HUES64 (cell line): Measurements from ENCODE around the gene MROH2B. TPM values are rescaled to one million over a fixed set of nuclear protein-coding genes. Genes with fewer than 3 reads are reported as not detected.

Experiments used
- H3K27ac ChIP-seq: 2 replicates; pipeline ENCODE4 v1.7.0; 2013; ENCODE audit warnings: low read depth, low read length, inconsistent platforms
- H3K27me3 ChIP-seq: 2 replicates; pipeline ENCODE4 v1.6.1; 2013; ENCODE audit warnings: mild to moderate bottlenecking, low read length; ENCODE audit not compliant: insufficient read depth
- H3K36me3 ChIP-seq: 2 replicates; pipeline ENCODE4 v1.6.1; 2013; ENCODE audit warnings: mild to moderate bottlenecking, low read length; ENCODE audit not compliant: insufficient read depth
- H3K4me1 ChIP-seq: 2 replicates; pipeline ENCODE4 v1.6.1; 2013; ENCODE audit warnings: mild to moderate bottlenecking, low read length, moderate library complexity; ENCODE audit not compliant: insufficient read depth
- H3K4me3 ChIP-seq: 2 replicates; pipeline ENCODE4 v1.5.1; 2013; ENCODE audit warnings: mild to moderate bottlenecking, low read length, moderate library complexity
- H3K9ac ChIP-seq: 2 replicates; pipeline ENCODE4 v1.6.1; 2013; ENCODE audit warnings: mild to moderate bottlenecking, low read depth, low read length
- H3K9me3 ChIP-seq: 2 replicates; pipeline ENCODE4 v1.6.1; 2013; ENCODE audit warnings: low read depth, low read length; ENCODE audit not compliant: insufficient read depth
- WGBS: fragments of 150-250, 120-280 bp; methylation state at CpG from one replicate; pipeline ENCODE4 v1.1.7; 2013; ENCODE audit warnings: missing lambda C conversion rate; 5-methylcytosine and 5-hydroxymethylcytosine counted together
- polyA plus RNA-seq, 2 experiments: library from polyadenylated mRNA; stranded (reverse); fragments of 50-300 nt; gene quantifications; one replicate each; pipeline ENCODE4 v1.2.3, GENCODE V29; 2013

Gene MROH2B
- not detected for polyA plus RNA-seq (2013, experiment 1 of 2)
- not detected for polyA plus RNA-seq (2013, experiment 2 of 2)

- H3K36me3 ChIP-seq = no peaks in the 10 kb centered on the region
- H3K27me3 ChIP-seq = no peaks in the 10 kb centered on the region
- WGBS = 93% methylated on average over 1 of the region's 1 CpG
Measured at GRCh38 chr5:41071242-41071641, at the start of gene MROH2B. Gene MROH2B (minus strand): TSS chr5:41071342. CDS start chr5:41070852, 490 bp downstream.

GRCh38 chr5:41120600-41120999, 49.5 kb upstream of the MROH2B start:
- 95% methylated on average over 8 of the region's 8 CpGs for WGBS
- H3K4me1 ChIP-seq = no peaks in the 10 kb centered on the region

More at GRCh38 chr5:41071242-41071641, at the start of gene MROH2B:
- Histone ChIP-seq H3K4me1 (peaks cover 7% of the 10 kb centered on the region), H3K9ac (no peak within 1 kb of the TSS), H3K9me3 (no peaks in the 10 kb centered on the region), H3K4me3 (no peak within 1 kb of the TSS), H3K27ac (no peak within 1 kb of the TSS)

GRCh38 chr5:41118177-41118576, 47.0 kb upstream of the MROH2B start:
- Histone ChIP-seq H3K27me3 (no peaks in the 10 kb centered on the region), H3K9me3 (no peaks in the 10 kb centered on the region), H3K27ac (no peak overlapping the region), H3K4me3 (no peak overlapping the region), H3K9ac (no peak overlapping the region), H3K36me3 (no peaks in the 10 kb centered on the region), H3K4me1 (no peaks in the 10 kb centered on the region)
- WGBS = 96% methylated on average over 3 of the region's 3 CpGs

More at GRCh38 chr5:41120600-41120999, 49.5 kb upstream of the MROH2B start:
- no peaks in the 10 kb centered on the region for H3K36me3 ChIP-seq
- no peaks in the 10 kb centered on the region for H3K27me3 ChIP-seq
- H3K9me3 ChIP-seq = no peaks in the 10 kb centered on the region
- no peak overlapping the region for H3K27ac ChIP-seq
- H3K4me3 ChIP-seq = no peak overlapping the region
- H3K9ac ChIP-seq = no peak overlapping the region

- Histone ChIP-seq H3K9ac (no peak overlapping the region), H3K4me1 (no peaks in the 10 kb centered on the region), H3K27me3 (no peaks in the 10 kb centered on the region), H3K4me3 (no peak overlapping the region), H3K36me3 (no peaks in the 10 kb centered on the region), H3K27ac (no peak overlapping the region), H3K9me3 (no peaks in the 10 kb centered on the region)
- 89% methylated on average over 2 of the region's 2 CpGs for WGBS
Measured at GRCh38 chr5:41115281-41115680, 44.1 kb upstream of the MROH2B start.

- H3K4me1 ChIP-seq = no peaks in the 10 kb centered on the region
- H3K27me3 ChIP-seq = no peaks in the 10 kb centered on the region
- no peaks in the 10 kb centered on the region for H3K36me3 ChIP-seq
- no peak overlapping the region for H3K27ac ChIP-seq
- H3K4me3 ChIP-seq = no peak overlapping the region
- WGBS = 92% methylated on average over 2 of the region's 2 CpGs
- no peak overlapping the region for H3K9ac ChIP-seq
- H3K9me3 ChIP-seq = no peaks in the 10 kb centered on the region
Measured at GRCh38 chr5:41112486-41113455, 41.6 kb upstream of the MROH2B start.

GRCh38 chr5:41109186-41109585, 38.0 kb upstream of the MROH2B start:
- Histone ChIP-seq H3K4me3 (no peak overlapping the region), H3K36me3 (no peaks in the 10 kb centered on the region), H3K9me3 (no peaks in the 10 kb centered on the region), H3K27ac (no peak overlapping the region), H3K9ac (no peak overlapping the region), H3K27me3 (no peaks in the 10 kb centered on the region), H3K4me1 (no peaks in the 10 kb centered on the region)

- Histone ChIP-seq H3K27ac (no peak overlapping the region), H3K27me3 (no peaks in the 10 kb centered on the region), H3K4me3 (no peak overlapping the region), H3K36me3 (no peaks in the 10 kb centered on the region), H3K9ac (no peak overlapping the region), H3K4me1 (no peaks in the 10 kb centered on the region), H3K9me3 (no peaks in the 10 kb centered on the region)
Measured at GRCh38 chr5:41102341-41102740, 31.2 kb upstream of the MROH2B start.

- Histone ChIP-seq H3K36me3 (no peaks in the 10 kb centered on the region), H3K27ac (no peak overlapping the region), H3K27me3 (no peaks in the 10 kb centered on the region), H3K9ac (no peak overlapping the region), H3K4me1 (no peaks in the 10 kb centered on the region), H3K4me3 (no peak overlapping the region), H3K9me3 (no peaks in the 10 kb centered on the region)
- 82% methylated on average over 2 of the region's 2 CpGs for WGBS
Measured at GRCh38 chr5:41097642-41098041, 26.5 kb upstream of the MROH2B start.

GRCh38 chr5:41095324-41096101, 24.4 kb upstream of the MROH2B start:
- Histone ChIP-seq H3K27ac (no peak overlapping the region), H3K27me3 (no peaks in the 10 kb centered on the region)
- WGBS = 92% methylated on average over 5 of the region's 5 CpGs

GRCh38 chr5:41094871-41095270, 23.7 kb upstream of the MROH2B start:
- no peaks in the 10 kb centered on the region for H3K27me3 ChIP-seq
- WGBS = 84% methylated on average over 2 of the region's 2 CpGs
- H3K36me3 ChIP-seq = no peaks in the 10 kb centered on the region
- H3K9ac ChIP-seq = no peak overlapping the region
- H3K4me1 ChIP-seq = no peaks in the 10 kb centered on the region
- no peak overlapping the region for H3K4me3 ChIP-seq
- H3K27ac ChIP-seq = no peak overlapping the region
- no peaks in the 10 kb centered on the region for H3K9me3 ChIP-seq

More at GRCh38 chr5:41095324-41096101, 24.4 kb upstream of the MROH2B start:
- H3K9ac ChIP-seq = no peak overlapping the region
- no peak overlapping the region for H3K4me3 ChIP-seq
- no peaks in the 10 kb centered on the region for H3K36me3 ChIP-seq
- no peaks in the 10 kb centered on the region for H3K4me1 ChIP-seq
- no peaks in the 10 kb centered on the region for H3K9me3 ChIP-seq

- no peaks in the 10 kb centered on the region for H3K27me3 ChIP-seq
- H3K36me3 ChIP-seq = no peaks in the 10 kb centered on the region
- no peaks in the 10 kb centered on the region for H3K9me3 ChIP-seq
- no peaks in the 10 kb centered on the region for H3K4me1 ChIP-seq
- H3K9ac ChIP-seq = no peak overlapping the region
- H3K4me3 ChIP-seq = no peak overlapping the region
- H3K27ac ChIP-seq = no peak overlapping the region
- 91% methylated on average over 1 of the region's 1 CpG for WGBS
Measured at GRCh38 chr5:41093803-41094202, 22.7 kb upstream of the MROH2B start.
